Trophoblast cell (in vitro differentiated cells and primary cell): ENCODE data around the gene YKT6.

Experiments used
- DNase-seq, 2 donors: peaks; one replicate each; pipeline ENCODE4 v3.0.0-alpha.2; 2016
- H2AFZ ChIP-seq: 2 replicates; pipeline ENCODE4 v1.6.1; 2013; ENCODE audit warnings: low read length, moderate library complexity, mild to moderate bottlenecking; ENCODE audit not compliant: insufficient read depth, poor library complexity
- H2AK5ac ChIP-seq: 2 replicates; pipeline ENCODE4 v1.6.1; 2013; ENCODE audit warnings: mild to moderate bottlenecking, low read length
- H2BK120ac ChIP-seq: 2 replicates; pipeline ENCODE4 v1.6.1; 2013; ENCODE audit warnings: low read length, mild to moderate bottlenecking, moderate library complexity; ENCODE audit not compliant: insufficient read depth, poor library complexity
- H2BK12ac ChIP-seq: 2 replicates; pipeline ENCODE4 v1.6.1; 2013; ENCODE audit warnings: mild to moderate bottlenecking, low read length, moderate library complexity
- H2BK5ac ChIP-seq: 2 replicates; pipeline ENCODE4 v1.6.1; 2013; ENCODE audit warnings: low read length, low read depth, moderate library complexity, mild to moderate bottlenecking; ENCODE audit not compliant: poor library complexity
- H3K14ac ChIP-seq: 2 replicates; pipeline ENCODE4 v1.6.1; 2013; ENCODE audit warnings: mild to moderate bottlenecking, low read length
- H3K18ac ChIP-seq: 2 replicates; pipeline ENCODE4 v1.6.1; 2013; ENCODE audit warnings: mild to moderate bottlenecking, low read length
- H3K23ac ChIP-seq: 2 replicates; pipeline ENCODE4 v1.6.1; 2013; ENCODE audit warnings: low read length
- H3K27ac ChIP-seq: 2 replicates; pipeline ENCODE4 v1.5.1; 2013; ENCODE audit warnings: low read depth, mild to moderate bottlenecking, inconsistent platforms, low read length, moderate library complexity
- H3K27me3 ChIP-seq: 2 replicates; pipeline ENCODE4 v1.6.1; 2013; ENCODE audit warnings: inconsistent platforms, mild to moderate bottlenecking, low read length, moderate library complexity; ENCODE audit not compliant: insufficient read depth
- H3K36me3 ChIP-seq, 2 experiments: 1 replicate in 1 of 2; 2 replicates in 1 of 2; pipeline ENCODE4 v1.6.1; 2013; ENCODE audit warnings: low read length in 2 of 2, mild to moderate bottlenecking in 2 of 2, moderate library complexity in 1 of 2; ENCODE audit not compliant: insufficient read depth in 2 of 2, control insufficient read depth in 1 of 2
- H3K4ac ChIP-seq: 2 replicates; pipeline ENCODE4 v1.6.1; 2013; ENCODE audit warnings: low read depth, mild to moderate bottlenecking, low read length, moderate library complexity
- H3K4me1 ChIP-seq, 2 experiments: 1 replicate in 1 of 2; 2 replicates in 1 of 2; pipeline ENCODE4 v1.6.1; 2013; ENCODE audit warnings: low read length in 2 of 2, mild to moderate bottlenecking in 2 of 2, moderate library complexity in 1 of 2; ENCODE audit not compliant: insufficient read depth in 2 of 2, control insufficient read depth in 1 of 2
- H3K4me2 ChIP-seq: 2 replicates; pipeline ENCODE4 v1.6.1; 2013; ENCODE audit warnings: inconsistent platforms, mild to moderate bottlenecking, low read length, moderate library complexity
- H3K4me3 ChIP-seq: 2 replicates; pipeline ENCODE4 v1.5.1; 2013; ENCODE audit warnings: mild to moderate bottlenecking, low read depth, low read length, inconsistent platforms
- H3K79me1 ChIP-seq: one replicate; pipeline ENCODE4 v1.6.1; 2013; ENCODE audit warnings: low read length
- H3K79me2 ChIP-seq: 2 replicates; pipeline ENCODE4 v1.6.1; 2013; ENCODE audit warnings: low read length, mild to moderate bottlenecking; ENCODE audit not compliant: control insufficient read depth, insufficient read depth, poor library complexity
- H3K9ac ChIP-seq: 2 replicates; pipeline ENCODE4 v1.6.1; 2013; ENCODE audit warnings: mild to moderate bottlenecking, low read length
- H3K9me3 ChIP-seq: 2 replicates; pipeline ENCODE4 v1.6.1; 2013; ENCODE audit warnings: low read depth, mild to moderate bottlenecking, control low read depth, inconsistent platforms, low read length; ENCODE audit not compliant: insufficient read depth
- H4K12ac ChIP-seq: 2 replicates; pipeline ENCODE4 v1.6.1; 2013; ENCODE audit warnings: low read depth, mild to moderate bottlenecking, low read length, moderate library complexity
- H4K8ac ChIP-seq: 2 replicates; pipeline ENCODE4 v1.6.1; 2013; ENCODE audit warnings: low read depth, mild to moderate bottlenecking, low read length, moderate library complexity
- H4K91ac ChIP-seq: one replicate; pipeline ENCODE4 v1.6.1; 2013; ENCODE audit warnings: low read depth, mild to moderate bottlenecking, low read length, moderate library complexity
- WGBS: extraction: QIAGEN DNeasy Blood & Tissue Kit; methylation state at CpG from one replicate; pipeline ENCODE4 v1.1.7; 2013; ENCODE audit warnings: missing lambda C conversion rate; ENCODE audit not compliant: insufficient read length, insufficient coverage; ENCODE audit errors: extremely low coverage; 5-methylcytosine and 5-hydroxymethylcytosine counted together

Gene YKT6

GRCh38 chr7:44259547-44260457, 59.0 kb downstream of the YKT6 start:
- no peak overlapping the region for H4K12ac ChIP-seq
- H3K9ac ChIP-seq, result no peak overlapping the region
- H3K14ac ChIP-seq, result no peak overlapping the region
- DNase-seq, result no peak
- no peak overlapping the region for H2BK5ac ChIP-seq
- no peak overlapping the region for H3K23ac ChIP-seq
- WGBS, result no CpG with 5 or more reads among the region's 18 CpGs
- no peaks in the 10 kb centered on the region for H3K79me2 ChIP-seq
- H3K4ac ChIP-seq, result no peak overlapping the region
- no peak overlapping the region for H2AK5ac ChIP-seq
- H3K27me3 ChIP-seq, result no peaks in the 10 kb centered on the region
- no peaks in the 10 kb centered on the region for H3K9me3 ChIP-seq
- no peaks in the 10 kb centered on the region for H3K36me3 ChIP-seq
- H3K27ac ChIP-seq, result no peak overlapping the region
- no peak overlapping the region for H4K8ac ChIP-seq
- H4K91ac ChIP-seq, result no peak overlapping the region
- peaks cover 8% of the 10 kb centered on the region for H3K79me1 ChIP-seq
- no peak overlapping the region for H2AFZ ChIP-seq
- H3K18ac ChIP-seq, result no peak overlapping the region
- no peak overlapping the region for H3K4me3 ChIP-seq
- H3K4me2 ChIP-seq, result no peak overlapping the region
- H2BK120ac ChIP-seq, result no peak overlapping the region
- H3K4me1 ChIP-seq, result peaks cover 25 to 26% of the 10 kb centered on the region in 2 experiments
- H2BK12ac ChIP-seq, result no peak overlapping the region

GRCh38 chr7:44261240-44261639, 60.5 kb downstream of the YKT6 start:
- no peak overlapping the region for H4K91ac ChIP-seq
- H3K4me1 ChIP-seq, result peaks cover 25 to 26% of the 10 kb centered on the region in 2 experiments
- no peaks in the 10 kb centered on the region for H3K79me2 ChIP-seq
- no peak overlapping the region for H3K27ac ChIP-seq
- H3K4me3 ChIP-seq, result no peak overlapping the region
- no CpG with 5 or more reads among the region's 5 CpGs for WGBS
- H3K14ac ChIP-seq, result no peak overlapping the region
- no peak overlapping the region for H2BK12ac ChIP-seq
- no peak for DNase-seq
- H3K79me1 ChIP-seq, result peaks cover 8% of the 10 kb centered on the region
- no peak overlapping the region for H4K12ac ChIP-seq
- no peaks in the 10 kb centered on the region for H3K27me3 ChIP-seq
- H2BK5ac ChIP-seq, result no peak overlapping the region
- H3K18ac ChIP-seq, result no peak overlapping the region
- no peak overlapping the region for H4K8ac ChIP-seq
- H2AK5ac ChIP-seq, result no peak overlapping the region
- no peaks in the 10 kb centered on the region for H3K9me3 ChIP-seq
- no peak overlapping the region for H3K9ac ChIP-seq
- no peak overlapping the region for H3K4me2 ChIP-seq
- no peak overlapping the region for H2AFZ ChIP-seq
- H3K23ac ChIP-seq, result no peak overlapping the region
- no peak overlapping the region for H2BK120ac ChIP-seq
- H3K36me3 ChIP-seq, result no peaks in the 10 kb centered on the region
- H3K4ac ChIP-seq, result no peak overlapping the region

- no peak overlapping the region for H3K18ac ChIP-seq
- peaks cover 8% of the 10 kb centered on the region for H3K79me1 ChIP-seq
- DNase-seq, result no peak
Measured at GRCh38 chr7:44262031-44262430, 61.3 kb downstream of the YKT6 start.

DNA sequence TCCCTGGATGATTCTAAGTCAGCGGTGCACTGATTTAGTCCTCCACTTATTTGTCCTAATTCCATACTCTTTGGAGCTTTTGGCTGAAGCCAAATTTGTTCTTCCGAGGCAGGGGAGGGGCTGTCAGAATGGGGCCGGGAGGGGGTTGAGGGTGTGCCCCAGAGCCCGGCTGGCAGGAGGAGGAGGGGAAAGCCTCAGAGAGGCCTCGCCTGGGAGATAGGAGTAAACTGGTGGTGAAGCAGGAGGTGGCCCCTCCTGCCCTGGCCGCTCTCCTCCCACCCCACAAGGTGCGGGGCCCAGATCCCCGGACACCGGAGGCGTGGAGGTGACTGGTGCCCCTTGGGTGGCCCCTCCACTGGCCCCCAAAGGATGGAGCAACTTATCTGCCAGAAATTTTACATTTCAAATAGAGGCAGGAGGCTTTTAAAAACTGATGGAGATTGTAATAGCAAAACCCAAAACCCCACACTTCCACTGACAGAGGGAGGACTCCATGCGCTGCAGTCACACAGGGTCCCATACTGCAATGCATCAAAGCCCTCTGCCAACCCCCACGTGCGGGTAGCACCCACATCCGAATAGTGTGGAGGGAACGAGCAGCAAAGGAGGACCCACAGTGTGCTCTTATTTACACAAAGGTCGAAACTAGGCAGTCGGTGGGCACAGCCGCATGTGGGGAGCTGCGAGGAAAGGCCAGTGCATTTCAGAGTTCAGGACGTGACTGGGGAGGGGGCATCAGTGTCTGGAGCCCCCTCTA, 62.7 kb downstream of the YKT6 start:
- no peak overlapping the region for H3K4me3 ChIP-seq
- DNase-seq, result no peak
- H4K12ac ChIP-seq, result no peak overlapping the region
- no peaks in the 10 kb centered on the region for H3K9me3 ChIP-seq
- H3K4me1 ChIP-seq, result peaks cover 12 to 14% of the 10 kb centered on the region in 2 experiments
- no peak overlapping the region for H3K14ac ChIP-seq
- no peaks in the 10 kb centered on the region for H3K27me3 ChIP-seq
- no peak overlapping the region for H3K23ac ChIP-seq
- no peak overlapping the region for H3K4ac ChIP-seq
- no peak overlapping the region for H3K27ac ChIP-seq
- H3K9ac ChIP-seq, result no peak overlapping the region
- no peak overlapping the region for H2AK5ac ChIP-seq
- no peak overlapping the region for H4K8ac ChIP-seq
- no peak overlapping the region for H3K18ac ChIP-seq
- H2BK12ac ChIP-seq, result no peak overlapping the region
- no peak overlapping the region for H2BK5ac ChIP-seq
- no peak overlapping the region for H2BK120ac ChIP-seq
- H2AFZ ChIP-seq, result no peak overlapping the region
- H3K79me2 ChIP-seq, result no peaks in the 10 kb centered on the region
- H3K36me3 ChIP-seq, result no peaks in the 10 kb centered on the region
- H4K91ac ChIP-seq, result no peak overlapping the region
- no CpG with 5 or more reads among the region's 20 CpGs for WGBS
- peaks cover 4% of the 10 kb centered on the region for H3K79me1 ChIP-seq
- no peak overlapping the region for H3K4me2 ChIP-seq

More at GRCh38 chr7:44262031-44262430, 61.3 kb downstream of the YKT6 start:
- H2AK5ac ChIP-seq, result no peak overlapping the region
- no peak overlapping the region for H2BK12ac ChIP-seq
- no peak overlapping the region for H2AFZ ChIP-seq
- H3K27me3 ChIP-seq, result no peaks in the 10 kb centered on the region
- no peak overlapping the region for H3K27ac ChIP-seq
- H3K36me3 ChIP-seq, result no peaks in the 10 kb centered on the region
- no peak overlapping the region for H3K4me3 ChIP-seq
- H4K12ac ChIP-seq, result no peak overlapping the region
- no peak overlapping the region for H3K14ac ChIP-seq
- H3K9ac ChIP-seq, result no peak overlapping the region
- peaks cover 25% of the 10 kb centered on the region in 2 experiments for H3K4me1 ChIP-seq
- no peak overlapping the region for H3K4me2 ChIP-seq
- no peaks in the 10 kb centered on the region for H3K79me2 ChIP-seq
- no peaks in the 10 kb centered on the region for H3K9me3 ChIP-seq
- H3K23ac ChIP-seq, result no peak overlapping the region
- no peak overlapping the region for H2BK120ac ChIP-seq
- H4K91ac ChIP-seq, result no peak overlapping the region
- no CpG with 5 or more reads among the region's 9 CpGs for WGBS
- H3K4ac ChIP-seq, result no peak overlapping the region
- H2BK5ac ChIP-seq, result no peak overlapping the region
- H4K8ac ChIP-seq, result no peak overlapping the region
